ENCODE measurements around the gene SNX8.

Gene SNX8

DNA sequence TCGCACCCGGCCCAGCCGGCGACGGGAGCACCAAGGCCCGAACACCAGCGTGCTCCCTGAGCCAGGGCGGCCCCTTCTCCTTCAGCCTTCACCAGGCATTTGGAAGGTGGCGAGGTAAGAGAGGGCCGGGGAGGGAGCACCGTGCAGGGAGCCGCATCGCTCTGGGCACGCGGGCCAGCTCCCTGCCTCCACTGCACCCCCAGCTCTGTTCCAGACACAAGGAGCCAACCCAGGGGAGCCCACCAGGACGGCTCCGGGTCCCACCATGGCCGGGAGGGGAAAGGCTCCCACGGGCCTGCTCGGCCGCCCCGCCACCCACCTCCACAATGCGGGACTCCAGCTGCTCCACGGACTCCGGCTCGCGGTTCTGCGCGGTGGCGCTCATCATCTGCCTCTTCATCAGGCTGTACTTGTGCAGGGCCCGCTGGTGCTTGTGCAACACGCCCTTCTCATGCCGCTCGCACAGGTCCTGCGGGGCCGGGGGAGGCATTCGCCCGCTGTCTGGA lies 57.1 kb downstream of the SNX8 start:
- Histone ChIP-seq H3K36me3 (ENCODE audit: control insufficient read depth, insufficient read depth, low read length) (peaks cover 3% of the 10 kb centered on the region), H3K27ac (ENCODE audit: insufficient read depth, low read length, poor library complexity, severe bottlenecking) (no peak overlapping the region), H3K9me3 (ENCODE audit: control insufficient read depth, low read length) (no peaks in the 10 kb centered on the region), H3K4me1 (ENCODE audit: control insufficient read depth, insufficient read depth, low read length, poor library complexity, severe bottlenecking) (peaks cover 3% of the 10 kb centered on the region), H3K4me3 (ENCODE audit: insufficient read depth, low read depth, low read length, poor library complexity, severe bottlenecking) (no peak overlapping the region), H3K27me3 (replicated peaks; ENCODE audit: control insufficient read depth, insufficient read depth, low read length, poor library complexity, severe bottlenecking) (no peaks in the 10 kb centered on the region)
- no peak for DNase-seq

DNA sequence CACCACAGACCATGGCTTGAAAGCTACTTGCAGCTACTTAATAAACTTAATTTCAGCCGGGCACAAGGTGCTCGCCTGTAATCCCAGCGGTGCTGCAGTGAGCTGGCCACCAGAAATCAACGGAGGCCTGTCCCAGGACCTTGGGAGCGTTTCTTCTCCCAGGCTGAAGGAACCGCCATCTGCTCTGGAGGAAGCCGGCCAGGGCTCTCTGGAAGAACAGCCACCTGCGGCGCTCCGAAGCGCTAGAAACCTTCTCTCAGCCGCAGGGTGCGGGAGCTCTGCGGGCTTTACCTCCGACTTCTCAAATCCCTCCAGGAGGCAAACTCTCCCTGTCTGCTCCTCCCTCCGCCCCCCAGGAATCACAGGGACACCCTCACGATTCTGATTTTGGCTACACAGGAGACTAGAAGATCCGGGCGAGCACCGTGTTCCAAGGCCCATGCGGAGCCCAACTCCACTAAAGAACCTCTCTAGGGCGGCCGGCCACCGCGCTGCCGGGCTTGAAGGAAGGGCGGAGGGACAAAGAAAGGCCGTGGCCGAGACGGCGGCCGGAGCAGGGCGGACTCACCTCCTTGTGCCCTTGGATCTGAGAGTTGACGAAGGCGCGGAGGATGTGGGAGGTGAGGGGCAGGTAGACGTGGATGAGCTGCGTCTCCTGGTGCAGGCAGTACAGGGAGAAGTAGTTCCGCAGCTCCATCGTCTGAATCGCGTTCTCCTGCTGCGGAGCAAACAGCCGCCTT lies 57.8 kb downstream of the SNX8 start:
- Histone ChIP-seq H3K27me3 (replicated peaks; ENCODE audit: control insufficient read depth, insufficient read depth, low read length, poor library complexity, severe bottlenecking) (no peaks in the 10 kb centered on the region), H3K4me3 (ENCODE audit: insufficient read depth, low read depth, low read length, poor library complexity, severe bottlenecking) (no peak overlapping the region), H3K4me1 (ENCODE audit: control insufficient read depth, insufficient read depth, low read length, poor library complexity, severe bottlenecking) (peaks cover 3% of the 10 kb centered on the region), H3K36me3 (ENCODE audit: control insufficient read depth, insufficient read depth, low read length) (peaks cover 3% of the 10 kb centered on the region), H3K9me3 (ENCODE audit: control insufficient read depth, low read length) (no peaks in the 10 kb centered on the region), H3K27ac (ENCODE audit: insufficient read depth, low read length, poor library complexity, severe bottlenecking) (no peak overlapping the region)
- DNase-seq: no peak

DNA sequence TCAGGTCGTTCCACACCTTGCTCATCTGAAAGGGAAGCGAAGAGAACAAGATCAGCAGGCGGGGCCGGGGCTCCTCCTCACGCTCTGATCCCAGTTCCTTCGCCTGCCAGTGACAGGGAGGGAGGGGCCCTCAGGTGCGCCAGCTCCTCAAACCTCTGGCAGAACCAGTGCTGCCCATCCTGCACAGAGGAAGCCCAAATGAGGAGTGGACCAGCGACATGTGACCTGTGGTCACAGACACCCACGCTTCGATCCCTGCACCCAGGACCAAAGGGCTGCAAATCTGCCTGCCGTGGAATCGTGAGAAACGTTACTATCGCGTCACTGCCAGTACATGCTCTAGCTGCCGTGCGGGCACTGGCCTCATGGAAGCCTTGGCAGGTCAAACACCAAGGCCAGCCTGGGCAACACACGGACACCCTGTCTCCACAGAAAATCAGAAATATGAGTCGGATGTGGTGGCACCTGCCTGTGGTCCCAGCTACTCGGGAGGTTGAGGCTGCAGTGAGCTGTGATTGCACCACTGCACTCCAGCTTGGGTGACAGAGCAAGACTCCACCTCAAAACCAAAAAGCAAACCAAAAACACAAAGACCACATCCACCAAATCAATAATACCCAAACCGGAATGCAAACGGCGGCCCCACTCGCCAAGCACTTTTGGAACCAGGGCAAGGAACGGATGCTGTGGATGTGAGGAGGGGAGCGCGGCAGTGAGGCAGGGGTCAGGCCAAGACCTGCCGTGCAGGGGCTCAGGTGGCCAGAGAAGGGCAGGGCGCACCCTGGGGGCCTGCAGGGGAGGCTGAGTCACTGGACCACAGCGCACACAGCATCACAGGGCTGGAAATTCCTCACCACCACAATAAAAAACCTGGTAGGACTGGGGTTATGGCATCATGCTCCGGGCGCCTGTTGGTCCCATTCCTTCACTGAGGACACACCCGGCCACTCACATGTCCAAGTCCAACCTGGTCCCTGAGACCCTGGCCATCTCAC lies 58.8 kb downstream of the SNX8 start:
- Histone ChIP-seq H3K4me3 (ENCODE audit: insufficient read depth, low read depth, low read length, poor library complexity, severe bottlenecking) (no peak overlapping the region), H3K9me3 (ENCODE audit: control insufficient read depth, low read length) (no peaks in the 10 kb centered on the region), H3K27ac (ENCODE audit: insufficient read depth, low read length, poor library complexity, severe bottlenecking) (no peak overlapping the region), H3K36me3 (ENCODE audit: control insufficient read depth, insufficient read depth, low read length) (peaks cover 3% of the 10 kb centered on the region), H3K4me1 (ENCODE audit: control insufficient read depth, insufficient read depth, low read length, poor library complexity, severe bottlenecking) (peaks cover 3% of the 10 kb centered on the region), H3K27me3 (replicated peaks; ENCODE audit: control insufficient read depth, insufficient read depth, low read length, poor library complexity, severe bottlenecking) (no peaks in the 10 kb centered on the region)
- no peak for DNase-seq

DNA sequence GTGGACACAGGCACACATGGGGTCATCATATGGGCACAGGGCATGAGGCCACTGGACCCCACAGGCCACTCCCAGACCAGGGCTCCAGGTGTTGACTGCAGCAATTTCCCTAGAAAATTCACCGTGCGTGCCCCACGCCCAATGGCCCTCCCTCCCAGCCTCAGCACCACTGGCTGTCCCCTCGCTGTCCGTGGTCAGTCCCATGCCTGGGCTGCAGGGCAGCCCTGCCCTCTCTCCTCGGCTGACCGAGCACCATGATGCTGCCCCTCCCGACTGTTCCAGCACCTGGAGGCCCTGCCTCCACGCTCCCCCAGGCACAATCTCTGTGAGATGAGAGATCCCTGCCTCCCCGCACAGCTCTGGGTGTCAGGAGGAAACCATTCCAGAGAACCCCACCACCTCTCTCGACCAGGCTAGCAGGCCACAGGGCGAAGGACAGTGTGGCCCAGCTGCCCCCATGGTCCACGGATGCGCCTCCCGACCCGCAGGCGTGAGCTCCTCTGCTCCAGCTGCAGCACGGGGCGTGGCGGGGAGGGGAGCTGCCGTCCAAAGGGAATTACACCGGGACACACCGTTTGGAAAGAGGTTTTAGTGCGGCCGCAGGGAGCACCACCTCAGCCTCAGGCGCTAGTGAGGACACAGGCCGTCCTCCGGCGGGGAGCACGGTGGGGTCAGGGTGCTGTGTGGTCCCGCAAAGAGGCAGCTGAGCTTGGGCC lies 59.7 kb downstream of the SNX8 start:
- Histone ChIP-seq H3K27ac (ENCODE audit: insufficient read depth, low read length, poor library complexity, severe bottlenecking) (no peak overlapping the region), H3K27me3 (replicated peaks; ENCODE audit: control insufficient read depth, insufficient read depth, low read length, poor library complexity, severe bottlenecking) (no peaks in the 10 kb centered on the region), H3K4me1 (ENCODE audit: control insufficient read depth, insufficient read depth, low read length, poor library complexity, severe bottlenecking) (peaks cover 3% of the 10 kb centered on the region), H3K9me3 (ENCODE audit: control insufficient read depth, low read length) (no peaks in the 10 kb centered on the region), H3K4me3 (ENCODE audit: insufficient read depth, low read depth, low read length, poor library complexity, severe bottlenecking) (no peak overlapping the region), H3K36me3 (ENCODE audit: control insufficient read depth, insufficient read depth, low read length) (peaks cover 3% of the 10 kb centered on the region)
- no peak for DNase-seq

DNA sequence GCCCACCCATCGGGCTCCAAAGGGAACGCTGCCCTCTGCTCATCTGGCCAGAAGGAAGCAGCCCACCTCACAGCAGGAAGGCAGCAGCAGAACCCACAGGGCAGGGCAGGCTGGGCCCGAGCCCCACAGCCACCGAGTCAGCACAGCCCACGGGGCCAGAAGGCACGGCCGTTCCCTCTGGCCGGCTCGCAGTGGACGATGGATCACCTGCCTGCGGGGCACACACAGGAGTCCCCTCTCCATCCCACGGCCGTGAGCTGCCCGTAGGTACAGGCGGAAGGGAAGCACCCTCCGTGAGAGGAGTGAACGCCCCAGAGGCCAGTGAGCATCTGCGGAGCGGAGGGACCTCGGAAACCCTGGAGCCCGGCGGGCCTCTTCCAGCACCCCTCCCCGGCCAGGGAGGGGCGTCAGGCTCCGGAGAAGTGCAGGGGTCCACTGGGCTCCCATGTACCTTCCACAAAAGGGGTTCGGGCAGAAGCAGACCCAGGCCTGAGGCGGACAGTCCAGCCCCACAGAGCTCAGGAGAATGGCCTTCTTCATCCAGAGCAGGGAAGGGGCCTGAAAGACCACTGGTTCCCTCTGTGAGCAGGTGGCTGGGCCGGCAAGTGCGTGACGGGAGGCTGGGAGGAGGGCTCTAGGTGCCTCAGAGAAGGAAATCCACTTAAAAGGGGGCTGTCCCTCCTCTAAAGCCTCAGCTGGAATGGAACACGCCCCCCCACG lies 60.6 kb downstream of the SNX8 start:
- H3K27ac ChIP-seq (ENCODE audit: insufficient read depth, low read length, poor library complexity, severe bottlenecking): no peak overlapping the region
- H3K27me3 ChIP-seq (replicated peaks; ENCODE audit: control insufficient read depth, insufficient read depth, low read length, poor library complexity, severe bottlenecking): no peaks in the 10 kb centered on the region
- DNase-seq: no peak
- H3K4me3 ChIP-seq (ENCODE audit: insufficient read depth, low read depth, low read length, poor library complexity, severe bottlenecking): no peak overlapping the region
- H3K9me3 ChIP-seq (ENCODE audit: control insufficient read depth, low read length): no peaks in the 10 kb centered on the region
- H3K4me1 ChIP-seq (ENCODE audit: control insufficient read depth, insufficient read depth, low read length, poor library complexity, severe bottlenecking): peaks cover 10% of the 10 kb centered on the region
- H3K36me3 ChIP-seq (ENCODE audit: control insufficient read depth, insufficient read depth, low read length): peaks cover 3% of the 10 kb centered on the region

DNA sequence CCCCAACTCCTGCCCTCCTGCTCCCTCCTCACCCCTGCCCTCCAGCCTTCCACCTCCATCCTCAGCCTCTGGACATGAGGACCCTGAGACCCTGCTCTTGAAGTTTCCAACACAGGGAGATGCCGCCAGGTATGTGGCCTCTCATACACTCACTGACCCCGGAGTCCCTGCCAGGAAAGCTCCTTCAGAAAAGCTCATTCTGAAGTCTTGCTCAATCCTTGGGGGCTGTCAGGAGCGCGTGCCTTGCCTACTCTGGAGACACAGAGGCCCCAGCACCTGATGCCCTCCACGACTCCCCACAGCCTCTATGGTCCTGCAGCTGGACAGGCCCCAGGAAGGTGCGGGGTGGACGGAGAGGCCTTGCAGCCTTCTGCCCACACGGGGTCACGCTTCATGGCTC lies 61.2 kb downstream of the SNX8 start:
- Histone ChIP-seq H3K9me3 (ENCODE audit: control insufficient read depth, low read length) (no peaks in the 10 kb centered on the region), H3K4me3 (ENCODE audit: insufficient read depth, low read depth, low read length, poor library complexity, severe bottlenecking) (no peak overlapping the region), H3K36me3 (ENCODE audit: control insufficient read depth, insufficient read depth, low read length) (peaks cover 3% of the 10 kb centered on the region), H3K4me1 (ENCODE audit: control insufficient read depth, insufficient read depth, low read length, poor library complexity, severe bottlenecking) (peaks cover 12% of the 10 kb centered on the region), H3K27me3 (replicated peaks; ENCODE audit: control insufficient read depth, insufficient read depth, low read length, poor library complexity, severe bottlenecking) (no peaks in the 10 kb centered on the region), H3K27ac (ENCODE audit: insufficient read depth, low read length, poor library complexity, severe bottlenecking) (no peak overlapping the region)
- DNase-seq: no peak

DNA sequence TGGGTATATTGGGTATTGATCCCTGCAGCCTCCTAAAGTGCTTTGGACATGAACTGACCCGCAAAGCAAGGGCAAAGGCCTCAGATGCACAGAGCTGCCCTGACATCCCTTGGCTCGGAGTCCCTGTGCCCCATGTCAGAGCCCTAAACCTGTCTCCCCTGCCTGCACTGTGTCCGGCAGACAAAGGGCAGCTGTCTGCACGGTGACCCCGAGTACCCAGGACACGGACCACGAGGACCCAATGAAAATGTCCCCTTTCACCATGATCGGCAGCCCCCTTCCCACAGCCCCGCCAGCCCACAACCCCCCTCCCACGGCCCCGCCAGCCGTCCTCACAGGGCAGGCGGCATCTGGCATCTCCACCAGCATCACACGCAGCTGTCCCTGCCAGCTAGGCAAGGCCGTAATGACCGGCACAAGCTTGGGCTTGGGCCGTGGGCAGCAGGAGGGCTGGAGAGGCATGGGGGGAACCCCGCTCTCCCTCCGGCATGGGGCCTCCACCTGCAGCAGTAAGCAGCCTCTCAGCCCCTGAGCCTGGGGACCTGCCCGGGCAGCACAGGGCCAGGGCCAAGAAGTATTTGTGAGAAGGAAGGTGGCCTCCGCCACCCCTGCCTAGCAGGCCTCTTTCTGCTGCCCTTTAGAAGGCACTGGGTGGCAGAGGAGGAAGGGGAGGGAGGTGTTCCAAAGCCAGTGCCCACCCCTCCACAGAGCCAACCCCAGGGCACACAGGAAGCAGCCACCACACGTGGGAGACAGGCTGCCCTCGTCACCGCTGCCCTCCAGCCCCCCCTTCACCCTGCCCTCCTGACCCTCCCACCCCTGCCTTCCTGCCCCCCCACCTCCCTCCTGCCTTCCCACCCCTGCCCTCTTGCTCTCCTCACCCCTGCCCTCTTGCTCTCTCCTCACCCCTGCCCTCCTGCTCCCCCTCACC lies 62.1 kb downstream of the SNX8 start:
- Histone ChIP-seq H3K27me3 (replicated peaks; ENCODE audit: control insufficient read depth, insufficient read depth, low read length, poor library complexity, severe bottlenecking) (no peaks in the 10 kb centered on the region), H3K36me3 (ENCODE audit: control insufficient read depth, insufficient read depth, low read length) (peaks cover 3% of the 10 kb centered on the region), H3K4me3 (ENCODE audit: insufficient read depth, low read depth, low read length, poor library complexity, severe bottlenecking) (no peak overlapping the region), H3K9me3 (ENCODE audit: control insufficient read depth, low read length) (no peaks in the 10 kb centered on the region), H3K27ac (ENCODE audit: insufficient read depth, low read length, poor library complexity, severe bottlenecking) (no peak overlapping the region), H3K4me1 (ENCODE audit: control insufficient read depth, insufficient read depth, low read length, poor library complexity, severe bottlenecking) (peaks cover 12% of the 10 kb centered on the region)
- no peak for DNase-seq

DNA sequence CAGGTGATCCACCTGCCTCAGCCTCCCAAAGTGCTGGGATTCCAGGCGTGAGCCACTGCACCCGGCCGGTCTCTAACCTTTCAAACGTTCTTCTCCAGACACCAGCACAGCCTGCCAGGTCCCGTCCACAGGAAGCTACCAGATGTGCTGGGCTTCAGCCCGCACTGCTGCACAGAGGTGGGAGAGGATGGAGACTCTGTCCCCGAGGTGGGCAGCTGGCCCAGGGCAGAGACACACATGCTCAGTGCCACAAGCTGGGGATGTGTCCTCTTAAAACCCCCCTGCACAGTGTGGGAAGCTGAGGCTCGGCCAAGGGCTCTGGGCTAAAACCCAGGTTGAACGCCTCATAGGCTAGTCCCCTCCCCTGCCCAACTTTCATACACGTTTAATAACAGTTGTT lies 62.9 kb downstream of the SNX8 start:
- H3K36me3 ChIP-seq (ENCODE audit: control insufficient read depth, insufficient read depth, low read length): no peaks in the 10 kb centered on the region
- H3K27me3 ChIP-seq (replicated peaks; ENCODE audit: control insufficient read depth, insufficient read depth, low read length, poor library complexity, severe bottlenecking): no peaks in the 10 kb centered on the region
- DNase-seq: no peak
- H3K4me1 ChIP-seq (ENCODE audit: control insufficient read depth, insufficient read depth, low read length, poor library complexity, severe bottlenecking): peaks cover 12% of the 10 kb centered on the region
- no peaks in the 10 kb centered on the region for H3K9me3 ChIP-seq (ENCODE audit: control insufficient read depth, low read length)
- H3K4me3 ChIP-seq (ENCODE audit: insufficient read depth, low read depth, low read length, poor library complexity, severe bottlenecking): no peak overlapping the region
- no peak overlapping the region for H3K27ac ChIP-seq (ENCODE audit: insufficient read depth, low read length, poor library complexity, severe bottlenecking)

Data from effector memory CD4-positive, alpha-beta T cell (primary cell).